Activated naive CD8-positive, alpha-beta T cell treated with anti-CD3 and anti-CD28 coated beads, Interleukin-2, amount 10 ng/mL, durations not matched to agents 7 days and 5 days (primary cell): ENCODE data around the gene FRZB. TPM values are rescaled to one million over a fixed set of nuclear protein-coding genes. Genes with fewer than 3 reads are reported as not detected.

Experiments used
- ATAC-seq: fragments of 150-1000 bp; cut with Tn5 transposase; one replicate; pipeline ENCODE4 v1.10.0; 2021; ENCODE audit warnings: low read depth, moderate library complexity
- POLR2A ChIA-PET: fragments of 350-600 bp; sonication (Branson Sonifier 250); formaldehyde crosslinking; loops from one replicate; lab custom pipeline; 2021; ENCODE audit warnings: antibody characterized with exemption; lab: Charles Lee
- DNase-seq: peaks from one replicate; pipeline ENCODE4 v3.0.0; 2021
- H3K27ac Mint-ChIP-seq: one replicate; pipeline ENCODE4 v1.8.0; 2022; ENCODE audit warnings: mild to moderate bottlenecking, mixed read lengths
- H3K27me3 Mint-ChIP-seq: one replicate; pipeline ENCODE4 v1.8.0; 2022; ENCODE audit warnings: mild to moderate bottlenecking, moderate library complexity, mixed read lengths
- H3K36me3 Mint-ChIP-seq: one replicate; pipeline ENCODE4 v1.8.0; 2021; ENCODE audit warnings: mild to moderate bottlenecking, mixed read lengths
- H3K4me1 Mint-ChIP-seq: one replicate; pipeline ENCODE4 v1.8.0; 2021; ENCODE audit warnings: mixed read lengths
- H3K4me3 Mint-ChIP-seq: one replicate; pipeline ENCODE4 v1.8.0; 2022; ENCODE audit warnings: mild to moderate bottlenecking, moderate library complexity, mixed read lengths
- H3K9me3 Mint-ChIP-seq: one replicate; pipeline ENCODE4 v1.8.0; 2021; ENCODE audit warnings: mixed read lengths
- total RNA-seq, 2 experiments: library from RNA; stranded (reverse); gene quantifications; one replicate each; pipeline ENCODE4 v1.2.3, GENCODE V29; 2021

Gene FRZB
- total RNA-seq = not detected

GRCh38 chr2:182866461-182867406, at the start of gene FRZB:
Gene FRZB, minus strand, starts transcription at chr2:182866637. Its CDS starts 85 bp downstream, at chr2:182866552.
- Mint-ChIP-seq H3K9me3 (no peaks in the 10 kb centered on the region), H3K4me1 (peaks cover 15% of the 10 kb centered on the region), H3K36me3 (no peaks in the 10 kb centered on the region), H3K27ac (no peak within 1 kb of the TSS), H3K27me3 (peaks cover 62% of the 10 kb centered on the region), H3K4me3 (peak within 1 kb of the TSS; percentile 83)
- ATAC-seq = peak; percentile 84
- peak; percentile 39 for DNase-seq
- POLR2A ChIA-PET = no interaction called here

- Mint-ChIP-seq H3K27me3 (peaks cover 27% of the 10 kb centered on the region), H3K36me3 (no peaks in the 10 kb centered on the region), H3K4me1 (peaks cover 8% of the 10 kb centered on the region), H3K4me3 (no peak overlapping the region), H3K9me3 (peaks cover 2% of the 10 kb centered on the region), H3K27ac (no peak overlapping the region)
- no peak for ATAC-seq
- DNase-seq = no peak
- POLR2A ChIA-PET = no interaction called here
These were observed 49.2 kb upstream of the FRZB start for GRCh38 chr2:182915369-182916326.

- H3K27ac Mint-ChIP-seq = no peak overlapping the region
- no peak overlapping the region for H3K4me3 Mint-ChIP-seq
- DNase-seq = no peak
- peaks cover 2% of the 10 kb centered on the region for H3K9me3 Mint-ChIP-seq
- no peak for ATAC-seq
- H3K4me1 Mint-ChIP-seq = peaks cover 2% of the 10 kb centered on the region
- peaks cover 31% of the 10 kb centered on the region for H3K27me3 Mint-ChIP-seq
- no peaks in the 10 kb centered on the region for H3K36me3 Mint-ChIP-seq
- POLR2A ChIA-PET = no interaction called here
These were observed 48.4 kb upstream of the FRZB start for GRCh38 chr2:182914852-182915251.

GRCh38 chr2:182913064-182913463, 46.6 kb upstream of the FRZB start:
- H3K36me3 Mint-ChIP-seq = no peaks in the 10 kb centered on the region
- DNase-seq (no peak), ATAC-seq (no peak)
- no peak overlapping the region for H3K4me3 Mint-ChIP-seq
- H3K27ac Mint-ChIP-seq = no peak overlapping the region
- peaks cover 37% of the 10 kb centered on the region for H3K27me3 Mint-ChIP-seq
- H3K9me3 Mint-ChIP-seq = peaks cover 2% of the 10 kb centered on the region
- no peaks in the 10 kb centered on the region for H3K4me1 Mint-ChIP-seq
- POLR2A ChIA-PET = no interaction called here

- H3K4me3 Mint-ChIP-seq = no peak overlapping the region
- DNase-seq = no peak
- H3K9me3 Mint-ChIP-seq = peaks cover 2% of the 10 kb centered on the region
- H3K4me1 Mint-ChIP-seq = no peaks in the 10 kb centered on the region
- no peak for ATAC-seq
- peaks cover 36% of the 10 kb centered on the region for H3K27me3 Mint-ChIP-seq
- no peaks in the 10 kb centered on the region for H3K36me3 Mint-ChIP-seq
- POLR2A ChIA-PET = no interaction called here
- no peak overlapping the region for H3K27ac Mint-ChIP-seq
These were observed 46.1 kb upstream of the FRZB start for GRCh38 chr2:182912518-182912915.

GRCh38 chr2:182911813-182912517, 45.5 kb upstream of the FRZB start:
- H3K27ac Mint-ChIP-seq = no peak overlapping the region
- DNase-seq (no peak), ATAC-seq (no peak)
- peaks cover 37% of the 10 kb centered on the region for H3K27me3 Mint-ChIP-seq
- POLR2A ChIA-PET = no interaction called here
- H3K4me3 Mint-ChIP-seq = no peak overlapping the region
- H3K36me3 Mint-ChIP-seq = no peaks in the 10 kb centered on the region
- H3K9me3 Mint-ChIP-seq = peaks cover 2% of the 10 kb centered on the region
- peaks cover 3% of the 10 kb centered on the region for H3K4me1 Mint-ChIP-seq

GRCh38 chr2:182910965-182911364, 44.5 kb upstream of the FRZB start:
- Mint-ChIP-seq H3K27me3 (peaks cover 37% of the 10 kb centered on the region), H3K27ac (no peak overlapping the region), H3K9me3 (peaks cover 2% of the 10 kb centered on the region), H3K4me3 (no peak overlapping the region), H3K4me1 (peaks cover 6% of the 10 kb centered on the region), H3K36me3 (no peaks in the 10 kb centered on the region)
- POLR2A ChIA-PET = no interaction called here
- DNase-seq = no peak
- no peak for ATAC-seq

- Mint-ChIP-seq H3K9me3 (no peaks in the 10 kb centered on the region), H3K4me3 (no peak overlapping the region), H3K4me1 (peaks cover 8% of the 10 kb centered on the region), H3K27me3 (peaks cover 18% of the 10 kb centered on the region), H3K27ac (no peak overlapping the region), H3K36me3 (no peaks in the 10 kb centered on the region)
- DNase-seq = no peak
- POLR2A ChIA-PET = interaction anchor here (0.6 kb wide), 1 partner anchor 47 kb away, joined by 3 read pairs; no protein-coding TSS in a partner anchor
- ATAC-seq = no peak
These were observed 40.8 kb upstream of the FRZB start for GRCh38 chr2:182907081-182907830.

GRCh38 chr2:182906454-182906853, 40.0 kb upstream of the FRZB start:
- H3K27ac Mint-ChIP-seq = no peak overlapping the region
- H3K36me3 Mint-ChIP-seq = no peaks in the 10 kb centered on the region
- H3K9me3 Mint-ChIP-seq = no peaks in the 10 kb centered on the region
- peaks cover 8% of the 10 kb centered on the region for H3K4me1 Mint-ChIP-seq
- DNase-seq (no peak), ATAC-seq (no peak)
- H3K27me3 Mint-ChIP-seq = peaks cover 16% of the 10 kb centered on the region
- no peak overlapping the region for H3K4me3 Mint-ChIP-seq
- POLR2A ChIA-PET = no interaction called here

- no peaks in the 10 kb centered on the region for H3K36me3 Mint-ChIP-seq
- H3K27ac Mint-ChIP-seq = no peak overlapping the region
- DNase-seq = no peak
- no peak overlapping the region for H3K4me3 Mint-ChIP-seq
- peaks cover 8% of the 10 kb centered on the region for H3K4me1 Mint-ChIP-seq
- ATAC-seq = no peak
- no peaks in the 10 kb centered on the region for H3K9me3 Mint-ChIP-seq
- POLR2A ChIA-PET = no interaction called here
- peaks cover 12% of the 10 kb centered on the region for H3K27me3 Mint-ChIP-seq
These were observed 38.4 kb upstream of the FRZB start for GRCh38 chr2:182904844-182905243.

- peaks cover 6% of the 10 kb centered on the region for H3K27me3 Mint-ChIP-seq
- ATAC-seq (no peak), DNase-seq (no peak)
- no peak overlapping the region for H3K4me3 Mint-ChIP-seq
- no peaks in the 10 kb centered on the region for H3K9me3 Mint-ChIP-seq
- POLR2A ChIA-PET = no interaction called here
- H3K4me1 Mint-ChIP-seq = peaks cover 9% of the 10 kb centered on the region
- no peak overlapping the region for H3K27ac Mint-ChIP-seq
- no peaks in the 10 kb centered on the region for H3K36me3 Mint-ChIP-seq
These were observed 37.1 kb upstream of the FRZB start for GRCh38 chr2:182903566-182903965.

- Mint-ChIP-seq H3K27me3 (peaks cover 10% of the 10 kb centered on the region), H3K4me3 (no peak overlapping the region), H3K36me3 (peaks cover under 1% of the 10 kb centered on the region), H3K9me3 (peaks cover 3% of the 10 kb centered on the region), H3K27ac (no peak overlapping the region), H3K4me1 (peaks cover 6% of the 10 kb centered on the region)
- DNase-seq = no peak
- ATAC-seq = no peak
- POLR2A ChIA-PET = no interaction called here
These were observed 35.3 kb upstream of the FRZB start for GRCh38 chr2:182901748-182902147.
